Ishikawa (cell line): ENCODE results near the gene SIM2.

Experiments used
- CEBPB ChIP-seq: IDR thresholded peaks from 2 replicates; pipeline ENCODE4 v1.6.1; 2012
- CREB1 ChIP-seq: IDR thresholded peaks from 2 replicates; pipeline ENCODE4 v1.6.1; 2012; ENCODE audit warnings: low read depth
- EGR1 ChIP-seq: IDR thresholded peaks from 2 replicates; pipeline ENCODE4 v1.6.1; 2012
- EP300 ChIP-seq: IDR thresholded peaks from 2 replicates; pipeline ENCODE4 v1.6.1; 2012; ENCODE audit warnings: borderline replicate concordance
- FOXM1 ChIP-seq: IDR thresholded peaks from 2 replicates; pipeline ENCODE4 v1.6.1; 2012; ENCODE audit warnings: low read depth, borderline replicate concordance
- NFIC ChIP-seq: IDR thresholded peaks from 2 replicates; pipeline ENCODE4 v1.6.1; 2012
- RAD21 ChIP-seq: IDR thresholded peaks from 2 replicates; pipeline ENCODE4 v1.6.1; 2012; ENCODE audit warnings: low read depth
- TAF1 ChIP-seq: IDR thresholded peaks from 2 replicates; pipeline ENCODE4 v1.6.1; 2012; ENCODE audit warnings: low read depth, mild to moderate bottlenecking
- TCF12 ChIP-seq: IDR thresholded peaks from 2 replicates; pipeline ENCODE4 v1.6.1; 2012; ENCODE audit warnings: low read depth
- TEAD4 ChIP-seq: IDR thresholded peaks from 2 replicates; pipeline ENCODE4 v1.6.1; 2012
- YY1 ChIP-seq: IDR thresholded peaks from 2 replicates; pipeline ENCODE4 v1.6.1; 2012; ENCODE audit warnings: low read depth
- ZBTB7A ChIP-seq: IDR thresholded peaks from 2 replicates; pipeline ENCODE4 v1.6.1; 2012; ENCODE audit warnings: low read depth
- TF ChIP-seq, protein P1 (sequence below): IDR thresholded peaks from 2 replicates; pipeline ENCODE4 v1.6.1; 2012; ENCODE audit warnings: low read depth, mild to moderate bottlenecking
- TF ChIP-seq, protein P2 (sequence below): IDR thresholded peaks from 2 replicates; pipeline ENCODE4 v1.6.1; 2012
- TF ChIP-seq, protein P3 (sequence below): IDR thresholded peaks from 2 replicates; pipeline ENCODE4 v1.6.1; 2012

SIM2 gene

DNA sequence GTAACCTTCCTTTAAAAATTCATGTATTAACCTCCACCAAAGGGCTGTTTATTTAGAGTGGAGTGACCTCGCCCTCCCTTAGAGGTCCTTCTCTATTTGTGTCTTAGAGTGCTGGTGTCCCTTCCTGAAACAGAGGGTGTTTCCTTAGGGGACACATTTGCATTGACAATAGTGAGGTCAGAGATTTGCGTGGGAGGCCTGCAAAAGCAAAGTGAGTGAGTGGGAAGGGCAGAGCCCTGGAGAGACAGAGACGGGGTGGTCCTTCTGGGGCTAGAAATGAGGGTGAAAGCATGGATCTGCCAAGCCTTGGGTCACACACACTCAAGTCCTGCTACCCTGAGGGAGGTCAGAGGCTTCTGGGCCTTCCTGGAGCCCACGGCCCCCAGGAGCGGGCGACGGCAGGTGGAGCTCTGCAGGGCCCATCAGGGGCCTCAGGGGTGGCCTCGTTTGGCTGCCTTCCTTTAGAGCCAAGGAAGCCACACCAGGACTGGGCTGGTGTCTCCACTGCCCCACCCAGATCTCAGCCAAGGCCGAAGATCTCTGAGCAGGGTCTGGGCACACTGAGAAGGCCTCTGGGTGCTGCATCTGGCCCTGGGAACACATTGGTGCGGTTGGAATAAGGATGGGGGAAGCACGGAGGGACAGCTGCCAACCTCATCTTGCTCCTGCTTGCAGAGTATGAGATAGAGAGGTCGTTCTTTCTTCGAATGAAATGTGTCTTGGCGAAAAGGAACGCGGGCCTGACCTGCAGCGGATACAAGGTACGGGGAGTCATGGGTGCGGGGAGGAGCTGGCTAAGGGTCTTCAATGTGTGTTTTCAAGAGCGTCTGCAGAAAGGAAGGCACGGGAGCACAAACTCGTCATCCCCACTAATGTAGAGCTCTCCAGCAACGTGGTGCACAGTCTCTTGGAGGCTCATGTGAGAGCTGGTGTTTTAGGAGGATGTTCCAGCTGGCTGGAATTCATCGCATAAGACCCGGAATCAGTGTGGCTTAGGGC is 23.8 kb downstream of the SIM2 start:
- TF ChIP-seq TCF12 (no peak), EGR1 (no peak), YY1 (no peak), ZBTB7A (no peak), CREB1 (no peak)

DNA sequence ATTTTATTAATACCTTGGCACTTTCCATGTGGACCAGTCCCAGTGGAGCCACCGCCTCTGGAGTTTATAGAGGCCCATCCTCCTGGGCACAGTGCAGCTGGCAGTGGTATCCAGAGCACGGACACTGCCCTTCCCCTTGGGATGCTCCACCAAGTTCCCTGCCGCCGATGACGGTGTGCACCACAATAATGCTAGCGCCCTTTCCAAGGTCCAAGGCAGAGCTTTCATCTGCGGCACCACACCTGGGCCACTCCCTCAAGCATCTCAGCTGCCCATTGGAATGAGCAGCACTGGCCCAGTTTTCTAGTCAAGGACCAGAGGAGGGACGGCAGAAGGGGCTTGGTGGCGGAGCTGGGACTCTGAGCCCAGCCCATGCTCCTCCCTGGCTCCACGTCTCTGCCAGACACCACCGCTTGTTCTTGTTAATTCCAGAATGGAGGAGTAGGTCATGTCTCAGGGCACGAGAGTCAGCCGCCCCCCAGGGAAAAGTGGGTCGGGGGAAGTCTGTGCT is 24.5 kb downstream of the SIM2 start:
- no peak for TF ChIP-seq TCF12
- TF ChIP-seq, protein P1, sequence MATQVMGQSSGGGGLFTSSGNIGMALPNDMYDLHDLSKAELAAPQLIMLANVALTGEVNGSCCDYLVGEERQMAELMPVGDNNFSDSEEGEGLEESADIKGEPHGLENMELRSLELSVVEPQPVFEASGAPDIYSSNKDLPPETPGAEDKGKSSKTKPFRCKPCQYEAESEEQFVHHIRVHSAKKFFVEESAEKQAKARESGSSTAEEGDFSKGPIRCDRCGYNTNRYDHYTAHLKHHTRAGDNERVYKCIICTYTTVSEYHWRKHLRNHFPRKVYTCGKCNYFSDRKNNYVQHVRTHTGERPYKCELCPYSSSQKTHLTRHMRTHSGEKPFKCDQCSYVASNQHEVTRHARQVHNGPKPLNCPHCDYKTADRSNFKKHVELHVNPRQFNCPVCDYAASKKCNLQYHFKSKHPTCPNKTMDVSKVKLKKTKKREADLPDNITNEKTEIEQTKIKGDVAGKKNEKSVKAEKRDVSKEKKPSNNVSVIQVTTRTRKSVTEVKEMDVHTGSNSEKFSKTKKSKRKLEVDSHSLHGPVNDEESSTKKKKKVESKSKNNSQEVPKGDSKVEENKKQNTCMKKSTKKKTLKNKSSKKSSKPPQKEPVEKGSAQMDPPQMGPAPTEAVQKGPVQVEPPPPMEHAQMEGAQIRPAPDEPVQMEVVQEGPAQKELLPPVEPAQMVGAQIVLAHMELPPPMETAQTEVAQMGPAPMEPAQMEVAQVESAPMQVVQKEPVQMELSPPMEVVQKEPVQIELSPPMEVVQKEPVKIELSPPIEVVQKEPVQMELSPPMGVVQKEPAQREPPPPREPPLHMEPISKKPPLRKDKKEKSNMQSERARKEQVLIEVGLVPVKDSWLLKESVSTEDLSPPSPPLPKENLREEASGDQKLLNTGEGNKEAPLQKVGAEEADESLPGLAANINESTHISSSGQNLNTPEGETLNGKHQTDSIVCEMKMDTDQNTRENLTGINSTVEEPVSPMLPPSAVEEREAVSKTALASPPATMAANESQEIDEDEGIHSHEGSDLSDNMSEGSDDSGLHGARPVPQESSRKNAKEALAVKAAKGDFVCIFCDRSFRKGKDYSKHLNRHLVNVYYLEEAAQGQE: no peak
- no peak for TF ChIP-seq CREB1
- no peak for TF ChIP-seq CEBPB
- TF ChIP-seq EP300: no peak
- no peak for TF ChIP-seq TAF1
- TF ChIP-seq, protein P2, sequence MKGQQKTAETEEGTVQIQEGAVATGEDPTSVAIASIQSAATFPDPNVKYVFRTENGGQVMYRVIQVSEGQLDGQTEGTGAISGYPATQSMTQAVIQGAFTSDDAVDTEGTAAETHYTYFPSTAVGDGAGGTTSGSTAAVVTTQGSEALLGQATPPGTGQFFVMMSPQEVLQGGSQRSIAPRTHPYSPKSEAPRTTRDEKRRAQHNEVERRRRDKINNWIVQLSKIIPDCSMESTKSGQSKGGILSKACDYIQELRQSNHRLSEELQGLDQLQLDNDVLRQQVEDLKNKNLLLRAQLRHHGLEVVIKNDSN: no peak
- no peak for TF ChIP-seq NFIC
- TF ChIP-seq EGR1: no peak
- TF ChIP-seq YY1: no peak
- TF ChIP-seq, protein P3, sequence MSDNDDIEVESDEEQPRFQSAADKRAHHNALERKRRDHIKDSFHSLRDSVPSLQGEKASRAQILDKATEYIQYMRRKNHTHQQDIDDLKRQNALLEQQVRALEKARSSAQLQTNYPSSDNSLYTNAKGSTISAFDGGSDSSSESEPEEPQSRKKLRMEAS: no peak
- no peak for TF ChIP-seq FOXM1
- no peak for TF ChIP-seq RAD21
- no peak for TF ChIP-seq ZBTB7A
- TF ChIP-seq TEAD4: no peak

DNA sequence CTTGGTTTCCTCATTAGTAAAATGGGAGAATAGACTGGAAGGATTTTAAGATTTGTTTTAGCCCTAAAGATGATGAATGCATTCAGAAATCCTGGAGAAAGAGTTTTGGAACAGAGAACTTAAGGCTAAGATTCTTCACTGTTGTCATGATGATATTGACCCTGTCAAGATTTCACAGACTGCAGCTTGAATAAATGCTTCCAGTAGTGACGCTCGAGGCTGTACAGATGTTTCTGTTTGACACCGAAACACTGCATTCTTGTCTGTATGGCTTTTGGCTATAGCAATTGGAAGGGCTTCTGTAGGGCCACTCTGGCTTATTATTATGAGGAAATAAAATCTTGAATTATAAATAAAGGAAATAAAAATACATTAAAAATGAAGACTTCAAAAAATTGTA is 25.7 kb downstream of the SIM2 start:
- TF ChIP-seq, protein P1: no peak
- TF ChIP-seq RAD21: no peak
- TF ChIP-seq TCF12: no peak
- TF ChIP-seq, protein P3: no peak
- TF ChIP-seq EP300: no peak
- no peak for TF ChIP-seq CEBPB
- no peak for TF ChIP-seq NFIC
- TF ChIP-seq, protein P2: no peak

DNA sequence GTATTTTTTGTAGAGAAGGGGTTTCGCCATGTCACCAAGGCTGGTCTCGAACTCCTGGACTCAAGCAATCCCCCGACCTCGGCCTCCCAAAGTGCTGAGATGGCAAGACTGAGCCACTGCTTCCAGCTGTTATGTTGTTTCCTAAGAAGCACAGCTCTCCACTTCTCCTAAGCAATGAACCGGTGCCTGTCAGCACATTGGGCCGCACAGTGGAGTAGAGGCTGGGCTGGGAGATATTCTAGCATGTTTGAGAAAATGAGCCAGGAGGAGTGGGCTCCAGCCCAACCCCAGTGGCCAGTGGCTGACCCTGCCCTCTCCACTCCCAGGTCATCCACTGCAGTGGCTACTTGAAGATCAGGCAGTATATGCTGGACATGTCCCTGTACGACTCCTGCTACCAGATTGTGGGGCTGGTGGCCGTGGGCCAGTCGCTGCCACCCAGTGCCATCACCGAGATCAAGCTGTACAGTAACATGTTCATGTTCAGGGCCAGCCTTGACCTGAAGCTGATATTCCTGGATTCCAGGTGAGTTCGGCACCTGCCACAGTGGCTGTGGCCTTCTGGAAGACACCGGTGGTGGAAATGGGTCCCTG is 27.0 kb downstream of the SIM2 start:
- TF ChIP-seq, protein P1: no peak
- TF ChIP-seq CEBPB (no peak), CREB1 (no peak), YY1 (no peak), FOXM1 (no peak), EP300 (no peak), TAF1 (no peak), ZBTB7A (no peak), NFIC (no peak), TCF12 (no peak), TEAD4 (no peak)
